HL-60/S4 (cell line): Measurements from ENCODE around the gene ITPRIPL2.

Source experiments
- in situ Hi-C: fragments of 300-500 bp; cut with MboI; formaldehyde crosslinking; loops from 2 replicates; pipeline ENCODE4 v1.14.3; 2022; ENCODE audit warnings: low sequenced_read_pairs

The ITPRIPL2 gene

GRCh38 chr16:19093631-19094541 lies 19.9 kb upstream of the ITPRIPL2 start:
- in situ Hi-C loops, result loop anchor here (10.0 kb wide), 1 partner anchor 281 kb away; no protein-coding TSS in a partner anchor

GRCh38 chr16:19094542-19095365 lies 19.0 kb upstream of the ITPRIPL2 start:
- in situ Hi-C loops, result loop anchor here (10.0 kb wide), 1 partner anchor 280 kb away; no protein-coding TSS in a partner anchor

GRCh38 chr16:19095654-19096053 lies 18.1 kb upstream of the ITPRIPL2 start:
- in situ Hi-C loops, result loop anchor here (10.0 kb wide), 1 partner anchor 279 kb away; no protein-coding TSS in a partner anchor

GRCh38 chr16:19098173-19098572 lies 15.6 kb upstream of the ITPRIPL2 start:
- in situ Hi-C loops, result loop anchor here (10.0 kb wide), 1 partner anchor 277 kb away; no protein-coding TSS in a partner anchor

GRCh38 chr16:19102187-19102872 lies 11.4 kb upstream of the ITPRIPL2 start:
- in situ Hi-C loops, result no loop called here

GRCh38 chr16:19104607-19105006 lies 9.2 kb upstream of the ITPRIPL2 start:
- in situ Hi-C loops, result no loop called here

- in situ Hi-C loops, result no loop called here
These were observed 8.6 kb upstream of the ITPRIPL2 start for GRCh38 chr16:19105131-19105530.

GRCh38 chr16:19105891-19106624 lies 7.7 kb upstream of the ITPRIPL2 start:
- in situ Hi-C loops, result no loop called here

- in situ Hi-C loops, result no loop called here
These were observed 7.1 kb upstream of the ITPRIPL2 start for GRCh38 chr16:19106625-19107020.

GRCh38 chr16:19108409-19109287 lies 5.1 kb upstream of the ITPRIPL2 start:
- in situ Hi-C loops, result no loop called here

- in situ Hi-C loops, result no loop called here
These were observed 4.5 kb upstream of the ITPRIPL2 start for GRCh38 chr16:19109288-19109664.

- in situ Hi-C loops, result no loop called here
These were observed 3.0 kb upstream of the ITPRIPL2 start for GRCh38 chr16:19110537-19111360.

- in situ Hi-C loops, result no loop called here
These were observed 1.7 kb upstream of the ITPRIPL2 start for GRCh38 chr16:19112099-19112407.

- in situ Hi-C loops, result no loop called here
These were observed 789 bp downstream of the ITPRIPL2 start for GRCh38 chr16:19114359-19115147.

GRCh38 chr16:19115148-19116021 lies 1.6 kb downstream of the ITPRIPL2 start:
- in situ Hi-C loops, result no loop called here

- in situ Hi-C loops, result no loop called here
These were observed 3.1 kb downstream of the ITPRIPL2 start for GRCh38 chr16:19116711-19117449.
